Ishikawa (cell line): Measurements from ENCODE around the gene INPP4B.

Experiments
- CEBPB ChIP-seq: IDR thresholded peaks from 2 replicates; pipeline ENCODE4 v1.6.1; 2012
- CREB1 ChIP-seq: IDR thresholded peaks from 2 replicates; pipeline ENCODE4 v1.6.1; 2012; ENCODE audit warnings: low read depth
- EGR1 ChIP-seq: IDR thresholded peaks from 2 replicates; pipeline ENCODE4 v1.6.1; 2012
- EP300 ChIP-seq: IDR thresholded peaks from 2 replicates; pipeline ENCODE4 v1.6.1; 2012; ENCODE audit warnings: borderline replicate concordance
- FOXM1 ChIP-seq: IDR thresholded peaks from 2 replicates; pipeline ENCODE4 v1.6.1; 2012; ENCODE audit warnings: low read depth, borderline replicate concordance
- NFIC ChIP-seq: IDR thresholded peaks from 2 replicates; pipeline ENCODE4 v1.6.1; 2012
- RAD21 ChIP-seq: IDR thresholded peaks from 2 replicates; pipeline ENCODE4 v1.6.1; 2012; ENCODE audit warnings: low read depth
- TAF1 ChIP-seq: IDR thresholded peaks from 2 replicates; pipeline ENCODE4 v1.6.1; 2012; ENCODE audit warnings: low read depth, mild to moderate bottlenecking
- TCF12 ChIP-seq: IDR thresholded peaks from 2 replicates; pipeline ENCODE4 v1.6.1; 2012; ENCODE audit warnings: low read depth
- TEAD4 ChIP-seq: IDR thresholded peaks from 2 replicates; pipeline ENCODE4 v1.6.1; 2012
- YY1 ChIP-seq: IDR thresholded peaks from 2 replicates; pipeline ENCODE4 v1.6.1; 2012; ENCODE audit warnings: low read depth
- ZBTB7A ChIP-seq: IDR thresholded peaks from 2 replicates; pipeline ENCODE4 v1.6.1; 2012; ENCODE audit warnings: low read depth
- TF ChIP-seq, protein P1 (sequence below): IDR thresholded peaks from 2 replicates; pipeline ENCODE4 v1.6.1; 2012
- TF ChIP-seq, protein P2 (sequence below): IDR thresholded peaks from 2 replicates; pipeline ENCODE4 v1.6.1; 2012
- TF ChIP-seq, protein P3 (sequence below): IDR thresholded peaks from 2 replicates; pipeline ENCODE4 v1.6.1; 2012; ENCODE audit warnings: low read depth, mild to moderate bottlenecking

The INPP4B gene

DNA sequence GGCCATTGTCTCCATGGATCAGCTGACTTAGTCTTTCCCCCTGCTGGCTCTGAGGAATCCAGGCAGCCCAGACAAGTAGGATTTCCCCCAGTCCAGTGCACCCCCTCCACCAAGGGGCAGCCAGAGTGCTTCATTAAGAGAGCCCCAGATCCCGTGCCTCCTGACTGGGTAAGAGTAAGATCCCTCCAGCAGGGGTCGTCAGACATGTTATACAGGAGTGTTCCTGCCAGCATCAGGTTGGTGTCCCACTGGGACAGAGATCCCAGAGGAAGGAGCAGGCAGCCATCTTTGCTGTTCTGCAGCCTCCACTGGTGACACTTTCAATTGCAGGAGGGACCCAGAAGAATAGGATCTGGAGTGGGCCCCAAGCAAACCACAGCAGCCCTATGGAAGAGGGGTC, 29.0 kb upstream of the INPP4B start:
- TF ChIP-seq TEAD4 (no peak), EGR1 (no peak), EP300 (no peak), RAD21 (no peak), YY1 (no peak), CEBPB (no peak), TAF1 (no peak), FOXM1 (no peak), NFIC (no peak), TCF12 (no peak), ZBTB7A (no peak), CREB1 (no peak)
- TF ChIP-seq, protein P1, sequence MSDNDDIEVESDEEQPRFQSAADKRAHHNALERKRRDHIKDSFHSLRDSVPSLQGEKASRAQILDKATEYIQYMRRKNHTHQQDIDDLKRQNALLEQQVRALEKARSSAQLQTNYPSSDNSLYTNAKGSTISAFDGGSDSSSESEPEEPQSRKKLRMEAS, result no peak
- TF ChIP-seq, protein P2, sequence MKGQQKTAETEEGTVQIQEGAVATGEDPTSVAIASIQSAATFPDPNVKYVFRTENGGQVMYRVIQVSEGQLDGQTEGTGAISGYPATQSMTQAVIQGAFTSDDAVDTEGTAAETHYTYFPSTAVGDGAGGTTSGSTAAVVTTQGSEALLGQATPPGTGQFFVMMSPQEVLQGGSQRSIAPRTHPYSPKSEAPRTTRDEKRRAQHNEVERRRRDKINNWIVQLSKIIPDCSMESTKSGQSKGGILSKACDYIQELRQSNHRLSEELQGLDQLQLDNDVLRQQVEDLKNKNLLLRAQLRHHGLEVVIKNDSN, result no peak
- TF ChIP-seq, protein P3, sequence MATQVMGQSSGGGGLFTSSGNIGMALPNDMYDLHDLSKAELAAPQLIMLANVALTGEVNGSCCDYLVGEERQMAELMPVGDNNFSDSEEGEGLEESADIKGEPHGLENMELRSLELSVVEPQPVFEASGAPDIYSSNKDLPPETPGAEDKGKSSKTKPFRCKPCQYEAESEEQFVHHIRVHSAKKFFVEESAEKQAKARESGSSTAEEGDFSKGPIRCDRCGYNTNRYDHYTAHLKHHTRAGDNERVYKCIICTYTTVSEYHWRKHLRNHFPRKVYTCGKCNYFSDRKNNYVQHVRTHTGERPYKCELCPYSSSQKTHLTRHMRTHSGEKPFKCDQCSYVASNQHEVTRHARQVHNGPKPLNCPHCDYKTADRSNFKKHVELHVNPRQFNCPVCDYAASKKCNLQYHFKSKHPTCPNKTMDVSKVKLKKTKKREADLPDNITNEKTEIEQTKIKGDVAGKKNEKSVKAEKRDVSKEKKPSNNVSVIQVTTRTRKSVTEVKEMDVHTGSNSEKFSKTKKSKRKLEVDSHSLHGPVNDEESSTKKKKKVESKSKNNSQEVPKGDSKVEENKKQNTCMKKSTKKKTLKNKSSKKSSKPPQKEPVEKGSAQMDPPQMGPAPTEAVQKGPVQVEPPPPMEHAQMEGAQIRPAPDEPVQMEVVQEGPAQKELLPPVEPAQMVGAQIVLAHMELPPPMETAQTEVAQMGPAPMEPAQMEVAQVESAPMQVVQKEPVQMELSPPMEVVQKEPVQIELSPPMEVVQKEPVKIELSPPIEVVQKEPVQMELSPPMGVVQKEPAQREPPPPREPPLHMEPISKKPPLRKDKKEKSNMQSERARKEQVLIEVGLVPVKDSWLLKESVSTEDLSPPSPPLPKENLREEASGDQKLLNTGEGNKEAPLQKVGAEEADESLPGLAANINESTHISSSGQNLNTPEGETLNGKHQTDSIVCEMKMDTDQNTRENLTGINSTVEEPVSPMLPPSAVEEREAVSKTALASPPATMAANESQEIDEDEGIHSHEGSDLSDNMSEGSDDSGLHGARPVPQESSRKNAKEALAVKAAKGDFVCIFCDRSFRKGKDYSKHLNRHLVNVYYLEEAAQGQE, result no peak

DNA sequence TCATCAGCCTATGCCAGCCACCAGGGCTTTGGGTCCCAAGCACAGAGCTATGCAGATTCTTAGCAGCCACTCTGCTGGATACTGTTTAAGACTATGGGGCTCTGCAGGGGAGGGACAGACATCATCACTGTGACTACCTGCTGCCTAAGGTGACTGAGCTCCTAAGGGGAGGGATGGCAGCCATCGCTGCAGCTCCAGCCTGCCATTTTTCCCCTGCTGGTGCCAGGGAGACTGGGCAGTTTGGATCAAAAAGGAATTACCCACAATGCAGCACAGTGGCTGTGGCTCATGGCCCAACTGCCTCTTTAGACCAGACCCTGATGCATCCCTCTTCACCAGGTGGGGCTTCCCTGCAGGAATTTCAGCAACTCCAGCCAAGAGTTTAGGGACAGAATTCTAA, 28.6 kb upstream of the INPP4B start:
- TF ChIP-seq YY1, result no peak
- TF ChIP-seq EP300, result no peak
- TF ChIP-seq TAF1, result no peak
- no peak for TF ChIP-seq ZBTB7A
- TF ChIP-seq, protein P3, result no peak
- no peak for TF ChIP-seq EGR1
- no peak for TF ChIP-seq CREB1
- no peak for TF ChIP-seq CEBPB
- TF ChIP-seq TCF12, result no peak
- no peak for TF ChIP-seq FOXM1
- TF ChIP-seq, protein P1, result no peak
- TF ChIP-seq TEAD4, result no peak
- no peak for TF ChIP-seq RAD21
- TF ChIP-seq, protein P2, result no peak
- no peak for TF ChIP-seq NFIC

DNA sequence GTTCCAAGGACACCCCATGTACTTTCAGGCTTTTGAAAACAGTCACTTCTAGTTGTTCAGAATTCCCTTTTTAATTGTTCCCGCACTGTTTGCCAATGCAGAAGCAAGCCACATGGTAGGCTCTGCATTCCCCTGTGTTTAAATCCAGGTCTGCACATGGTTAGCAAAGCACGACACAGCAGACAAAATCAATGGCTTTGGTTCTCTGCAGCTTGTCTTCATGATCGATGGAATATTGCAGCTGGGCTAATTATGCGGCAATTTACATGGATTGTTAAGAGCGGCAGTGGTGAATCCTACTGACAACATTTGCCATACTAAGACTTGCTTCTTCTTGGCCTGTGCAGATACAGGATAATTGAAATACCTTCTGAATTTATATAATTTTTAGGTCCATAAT, 20.6 kb upstream of the INPP4B start:
- TF ChIP-seq RAD21, result no peak

DNA sequence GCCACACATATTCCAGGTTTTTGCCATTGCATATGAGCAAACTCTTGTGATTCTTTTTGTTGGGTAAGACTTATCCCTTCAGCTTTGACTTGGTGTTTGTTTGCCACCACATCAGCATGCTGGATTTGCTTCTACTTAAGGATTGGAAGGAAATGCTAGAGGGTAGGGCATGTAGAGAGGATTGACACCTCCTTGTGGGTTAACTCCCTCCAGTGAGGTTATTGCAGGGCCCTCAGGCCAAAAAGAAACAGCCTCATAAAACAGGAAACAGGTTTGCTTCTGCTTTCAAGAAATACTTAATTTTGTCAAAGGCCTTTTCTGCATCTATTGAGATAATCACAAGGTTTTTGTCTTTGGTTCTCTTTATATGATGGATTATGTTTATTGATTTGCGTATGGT, 15.2 kb upstream of the INPP4B start:
- TF ChIP-seq, protein P2, result no peak
- TF ChIP-seq RAD21 (no peak), EP300 (no peak), TCF12 (no peak)
- TF ChIP-seq, protein P1, result no peak
- TF ChIP-seq, protein P3, result no peak
